ENCODE results near the gene NAGS.
"Not testable (repeated sequence)": the region's sequence is repeated elsewhere in the genome, so short reads cannot be mapped to it uniquely, and the experiment has no call there.

NAGS gene

GRCh38 chr17:43983515-43984411, 20.7 kb upstream of the NAGS start:
- no peak for DNase-seq (ENCODE audit: low read depth)

- no peak for DNase-seq (ENCODE audit: low read depth)
Measured at GRCh38 chr17:43984521-43984920, 19.9 kb upstream of the NAGS start.

GRCh38 chr17:43986225-43986981, 18.0 kb upstream of the NAGS start:
- DNase-seq (ENCODE audit: low read depth): no peak

- no peak for DNase-seq (ENCODE audit: low read depth)
Measured at GRCh38 chr17:43987131-43988021, 17.0 kb upstream of the NAGS start.

- no peak for DNase-seq (ENCODE audit: low read depth)
Measured at GRCh38 chr17:43988301-43988700, 16.1 kb upstream of the NAGS start.

- no peak for DNase-seq (ENCODE audit: low read depth)
Measured at GRCh38 chr17:43992641-43993040, 11.8 kb upstream of the NAGS start.

- peak; percentile 38 for DNase-seq (ENCODE audit: low read depth)
Measured at GRCh38 chr17:43994272-43995149, 9.9 kb upstream of the NAGS start.

GRCh38 chr17:43995150-43995471, 9.3 kb upstream of the NAGS start:
- DNase-seq (ENCODE audit: low read depth): no peak

GRCh38 chr17:43997180-43997579, 7.2 kb upstream of the NAGS start:
- not testable (repeated sequence) for DNase-seq (ENCODE audit: low read depth)

GRCh38 chr17:43998552-43998951, 5.9 kb upstream of the NAGS start:
- no peak for DNase-seq (ENCODE audit: low read depth)

- no peak for DNase-seq (ENCODE audit: low read depth)
Measured at GRCh38 chr17:43999024-43999423, 5.4 kb upstream of the NAGS start.

- DNase-seq (ENCODE audit: low read depth): no peak
Measured at GRCh38 chr17:44000141-44000860, 4.1 kb upstream of the NAGS start.

GRCh38 chr17:44000871-44001460, 3.5 kb upstream of the NAGS start:
- no peak for DNase-seq (ENCODE audit: low read depth)

- no peak for DNase-seq (ENCODE audit: low read depth)
Measured at GRCh38 chr17:44001461-44001920, 2.9 kb upstream of the NAGS start.

GRCh38 chr17:44002141-44002848, 2.1 kb upstream of the NAGS start:
- no peak for DNase-seq (ENCODE audit: low read depth)

GRCh38 chr17:44004761-44005526, 522 bp downstream of the NAGS start:
- DNase-seq (ENCODE audit: low read depth): no peak

- DNase-seq (ENCODE audit: low read depth): no peak
Measured at GRCh38 chr17:44005527-44006271, 1.3 kb downstream of the NAGS start.

- no peak for DNase-seq (ENCODE audit: low read depth)
Measured at GRCh38 chr17:44006272-44006597, 1.8 kb downstream of the NAGS start.
